Kidney (tissue), 14 donors: ENCODE data around the gene TSKU. TPM values are rescaled to one million over a fixed set of nuclear protein-coding genes. Genes with fewer than 3 reads are reported as not detected.

Experiments used
- DNase-seq, 5 donors: peaks; one replicate each; pipeline ENCODE4 v3.0.0-alpha.2; 2013 to 2020
- FAIRE-seq: peaks from 2 replicates; lab custom pipeline; 2012; peaks lifted over from hg19 to GRCh38; lab: Jason Lieb, UNC
- H3K27ac ChIP-seq, 2 donors: one replicate each; pipeline ENCODE4 v1.7.0; 2013; ENCODE audit warnings: low read depth in 2 of 2, low read length in 2 of 2, inconsistent platforms in 1 of 2
- H3K27me3 ChIP-seq: one replicate; pipeline ENCODE4 v1.7.1; 2013; ENCODE audit warnings: low read length, inconsistent platforms; ENCODE audit not compliant: control insufficient read depth, insufficient read depth
- H3K36me3 ChIP-seq, 3 donors: one replicate each; pipeline versions ENCODE4 v1.7.0 to v1.7.1; 2013; ENCODE audit warnings: low read length in 3 of 3, control low read depth in 1 of 3, inconsistent platforms in 1 of 3; ENCODE audit not compliant: insufficient read depth in 3 of 3, control insufficient read depth in 2 of 3
- H3K4me1 ChIP-seq, 3 donors: one replicate each; pipeline versions ENCODE4 v1.7.0 to v1.7.1; 2013; ENCODE audit warnings: low read length in 3 of 3, inconsistent platforms in 1 of 3, low read depth in 1 of 3; ENCODE audit not compliant: control insufficient read depth in 2 of 3, insufficient read depth in 2 of 3
- H3K4me3 ChIP-seq, 3 donors: one replicate each; pipeline versions ENCODE4 v1.7.0 to v1.8.1; 2013; ENCODE audit warnings: low read length in 3 of 3, control low read depth in 1 of 3, inconsistent platforms in 1 of 3
- H3K9ac ChIP-seq, 3 donors: one replicate each; pipeline versions ENCODE4 v1.7.0 to v1.7.1; 2013; ENCODE audit warnings: low read length in 3 of 3, control low read depth in 1 of 3, inconsistent platforms in 1 of 3
- H3K9me3 ChIP-seq, 3 donors: one replicate each; pipeline versions ENCODE4 v1.7.0 to v1.7.1; 2013; ENCODE audit warnings: low read length in 3 of 3, control low read depth in 1 of 3, inconsistent platforms in 1 of 3; ENCODE audit not compliant: control insufficient read depth in 2 of 3, insufficient read depth in 1 of 3
- CTCF ChIP-seq: IDR thresholded peaks from 3 replicates; pipeline ENCODE4 v1.5.1; 2012; ENCODE audit warnings: mild to moderate bottlenecking, moderate library complexity, borderline replicate concordance; ENCODE audit not compliant: insufficient read depth; ENCODE audit errors: extremely low read depth
- intact Hi-C: fragments of 100-400 bp; cut with DNase I; formaldehyde crosslinking; loops from one replicate; pipeline ENCODE4 v1.11.1; 2022
- polyA plus RNA-seq: library from polyadenylated mRNA; stranded (reverse); fragments of 350-450 nt; fragmentation: Illumina TruSeq; extraction: RNeasy Lipid Tissue Mini Kit (QIAGEN cat#74804); gene quantifications from one replicate; pipeline ENCODE4 v1.2.3, GENCODE V29; 2014; ENCODE audit warnings: low read depth, low replicate concordance; ENCODE audit not compliant: insufficient read depth
- total RNA-seq: library from RNA; stranded (reverse); fragmentation: NEBNext Ultra II Directional; extraction: Animal tissue kit (Norgen Biotek cat#: 25700); gene quantifications from one replicate; pipeline ENCODE4 v1.2.1, GENCODE V29; 2021
- donor health status: control.
- donor health status: control.
- donor health status: control.
- donor health status: control.
- donor health status: control.
- donor health status: DM: yes; HTN: yes; CAD: no.
- donor health status: Normal renal cell carcinoma (clear cell type).

TSKU gene
- total and polyA plus RNA-seq, 2 donors from 2014 or later: 27.3 to 41.0 TPM

- Histone ChIP-seq H3K4me3 (no peak overlapping the region), H3K9me3 (no peaks in the 10 kb centered on the region), H3K4me1 (peaks cover 0 to 11% (median 3%) of the 10 kb centered on the region in 3 donors), H3K9ac (no peak overlapping the region), H3K27me3 (no peaks in the 10 kb centered on the region), H3K27ac (no peak overlapping the region), H3K36me3 (no peaks in the 10 kb centered on the region)
- intact Hi-C loops: no loop called here
- FAIRE-seq (no peak), DNase-seq (peak in 4 of 5 donors; percentile 50 to 77 (median 68))
- no peak for TF ChIP-seq CTCF
Observed at GRCh38 chr11:76747915-76748860, 35.0 kb upstream of the TSKU start.

- TF ChIP-seq CTCF: no peak
- H3K9me3 ChIP-seq: no peaks in the 10 kb centered on the region
- H3K4me1 ChIP-seq: peaks cover 0 to 13% (median 6%) of the 10 kb centered on the region in 3 donors
- DNase-seq (peak in 1 of 5 donors; percentile 64), FAIRE-seq (no peak)
- H3K27ac ChIP-seq: no peak overlapping the region
- H3K9ac ChIP-seq: no peak overlapping the region
- no peak overlapping the region for H3K4me3 ChIP-seq
- no peaks in the 10 kb centered on the region for H3K27me3 ChIP-seq
- intact Hi-C loops: no loop called here
- H3K36me3 ChIP-seq: no peaks in the 10 kb centered on the region
Observed at GRCh38 chr11:76748948-76749347, 34.2 kb upstream of the TSKU start.

- Histone ChIP-seq H3K27ac (no peak overlapping the region), H3K9me3 (no peaks in the 10 kb centered on the region), H3K4me3 (no peak overlapping the region), H3K9ac (no peak overlapping the region), H3K27me3 (no peaks in the 10 kb centered on the region), H3K36me3 (no peaks in the 10 kb centered on the region), H3K4me1 (peaks cover 0 to 13% (median 6%) of the 10 kb centered on the region in 3 donors)
- FAIRE-seq: no peak
- intact Hi-C loops: no loop called here
- DNase-seq: no peak
- no peak for TF ChIP-seq CTCF
Observed at GRCh38 chr11:76750067-76750466, 33.1 kb upstream of the TSKU start.
